K562 (cell line): ENCODE data around the gene ITPR2. TPM values are rescaled to one million over a fixed set of nuclear protein-coding genes. Genes with fewer than 3 reads are reported as not detected.

ENCODE experiments used
- ATAC-seq: fragments of 200-7000 bp; cut with Tn5 transposase; 3 replicates; pipeline ENCODE4 v1.9.1; 2020; ENCODE audit warnings: moderate library complexity
- BruUV-seq: library from RNA; stranded (reverse); fragments of 400-500 nt; replicated peaks from 2 replicates; lab custom pipeline; 2021; lab: Mats Ljungman, UMichigan
- CTCF ChIA-PET: fragments of 300-600 bp; formaldehyde crosslinking; extraction: SDS; loops from one replicate; lab custom pipeline; 2021; ENCODE audit warnings: low intra/inter-chr PET ratio; lab: Yijun Ruan, JAX
- POLR2A ChIA-PET: fragments of 300-600, 350-650 bp; sonication (Branson Sonifier 250); formaldehyde crosslinking; extraction: SDS; loops from one replicate; lab custom pipeline; 2021; ENCODE audit warnings: antibody characterized with exemption, inconsistent platforms; lab: Yijun Ruan, JAX
- DNase-seq, 4 experiments: peaks; one replicate each; pipeline versions ENCODE4 v3.0.0 to v3.0.0-alpha.2; 2011 to 2018; ENCODE audit warnings: low spot score in 3 of 4, mixed read lengths in 3 of 4; ENCODE audit errors: extremely low read depth in 1 of 4
- FAIRE-seq: peaks from 2 replicates; lab custom pipeline; 2011; peaks lifted over from hg19 to GRCh38; lab: Jason Lieb, UNC
- H2AFZ ChIP-seq: 2 replicates; pipeline ENCODE4 v1.6.0; 2011; ENCODE audit warnings: low read depth, low read length, control low read depth, inconsistent platforms
- H3K27ac ChIP-seq: fragments of 200-600 bp; 3 replicates; pipeline ENCODE4 v1.8.0; 2011; ENCODE audit warnings: low read depth, mild to moderate bottlenecking, control low read depth, inconsistent platforms, low read length, moderate library complexity, mixed read lengths; ENCODE audit errors: extremely low read depth
- H3K27me3 ChIP-seq, 2 experiments: fragments of 300-600 bp in 1 of 2; 2 replicates in 1 of 2; 3 replicates in 1 of 2; pipeline versions ENCODE4 v1.6.0 to v1.8.0; 2011; ENCODE audit warnings: inconsistent platforms in 2 of 2, low read length in 2 of 2, mild to moderate bottlenecking in 1 of 2, mixed read lengths in 1 of 2, moderate library complexity in 1 of 2; ENCODE audit not compliant: control insufficient read depth in 2 of 2, insufficient read depth in 2 of 2
- H3K36me3 ChIP-seq: fragments of 300-600 bp; 3 replicates; pipeline ENCODE4 v1.8.0; 2011; ENCODE audit warnings: mild to moderate bottlenecking, low read length, inconsistent platforms; ENCODE audit not compliant: control insufficient read depth, insufficient read depth
- H3K4me1 ChIP-seq, 2 experiments: fragments of 200-600 bp in 1 of 2; replicated peaks in 1 of 2; 2 replicates in 1 of 2; 3 replicates in 1 of 2; pipeline versions ENCODE4 v1.5.1 to v1.8.0; 2011; ENCODE audit warnings: inconsistent platforms in 2 of 2, low read length in 2 of 2, mild to moderate bottlenecking in 1 of 2, mixed read lengths in 1 of 2, moderate library complexity in 1 of 2; ENCODE audit not compliant: control insufficient read depth in 2 of 2, insufficient read depth in 2 of 2
- H3K4me2 ChIP-seq: 2 replicates; pipeline ENCODE4 v1.6.1; 2011; ENCODE audit warnings: low read length, control low read depth, inconsistent platforms, mixed read lengths; ENCODE audit not compliant: insufficient read depth
- H3K4me3 ChIP-seq: fragments of 200-600 bp; sonication (generic), shearing (Covaris generic); 2 replicates; pipeline ENCODE4 v1.5.1; 2016; ENCODE audit warnings: control low read depth, inconsistent platforms
- H3K79me2 ChIP-seq: fragments of 200-600 bp; 3 replicates; pipeline ENCODE4 v1.8.0; 2011; ENCODE audit warnings: low read length, inconsistent platforms; ENCODE audit not compliant: control insufficient read depth, insufficient read depth
- H3K9ac ChIP-seq, 2 experiments: 2 replicates each; pipeline versions ENCODE4 v1.6.0 to v1.6.1; 2011; ENCODE audit warnings: low read depth in 2 of 2, low read length in 2 of 2, control low read depth in 1 of 2, inconsistent platforms in 1 of 2, mild to moderate bottlenecking in 1 of 2, mixed read lengths in 1 of 2; ENCODE audit not compliant: insufficient read depth in 1 of 2
- H3K9me1 ChIP-seq: one replicate; pipeline ENCODE4 v1.6.0; 2011; ENCODE audit warnings: inconsistent platforms, mild to moderate bottlenecking, low read length, moderate library complexity; ENCODE audit not compliant: control insufficient read depth, insufficient read depth
- H3K9me3 ChIP-seq: replicated peaks from 2 replicates; pipeline ENCODE4 v1.5.1; 2011; ENCODE audit warnings: low read depth, low read length, inconsistent platforms; ENCODE audit not compliant: control insufficient read depth, insufficient read depth
- H4K20me1 ChIP-seq: replicated peaks from 2 replicates; pipeline ENCODE4 v1.6.1; 2011; ENCODE audit warnings: low read length, inconsistent platforms, mixed read lengths; ENCODE audit not compliant: control insufficient read depth, insufficient read depth
- ARID2 ChIP-seq: fragments of 450-650 bp; IDR thresholded peaks from 2 replicates; pipeline ENCODE4 v1.6.1; 2017; ENCODE audit warnings: antibody characterized with exemption, mild to moderate bottlenecking
- CBFA2T3 ChIP-seq: fragments of 450-650 bp; IDR thresholded peaks from 2 replicates; pipeline ENCODE4 v1.6.1; 2017
- E2F6 ChIP-seq, 2 experiments: IDR thresholded peaks; 2 replicates each; pipeline ENCODE4 v1.6.1; 2011; ENCODE audit warnings: borderline replicate concordance in 1 of 2, control low read depth in 1 of 2, low read depth in 1 of 2, low read length in 1 of 2, mild to moderate bottlenecking in 1 of 2, mixed read lengths in 1 of 2, moderate library complexity in 1 of 2; ENCODE audit not compliant: insufficient read depth in 1 of 2, insufficient read length in 1 of 2, poor library complexity in 1 of 2, severe bottlenecking in 1 of 2; ENCODE audit errors: extremely low read depth in 1 of 2
- EZH2 ChIP-seq: IDR thresholded peaks from 2 replicates; pipeline ENCODE4 v1.6.1; 2012; ENCODE audit warnings: low read depth, mild to moderate bottlenecking, inconsistent platforms, low read length, borderline replicate concordance
- FOXA3 ChIP-seq, 2 experiments: fragments of 450-650 bp in 1 of 2; sonication (generic) in 1 of 2; formaldehyde crosslinking; IDR thresholded peaks in 1 of 2; conservative IDR thresholded peaks in 1 of 2; 2 replicates each; pipeline versions ENCODE4 v1.4.0 to v1.8.0; 2020 to 2022; ENCODE audit warnings: mild to moderate bottlenecking in 2 of 2, missing genetic modification reagents in 1 of 2
- FOXP4 ChIP-seq: sonication (generic); formaldehyde crosslinking; IDR thresholded peaks from 2 replicates; pipeline ENCODE4 v1.8.0; 2022; ENCODE audit warnings: mild to moderate bottlenecking, missing genetic modification reagents, borderline replicate concordance
- GABPA ChIP-seq: fragments of 200-800 bp; sonication (Bioruptor generic); conservative IDR thresholded peaks from 2 replicates; pipeline ENCODE4 v1.6.1; 2016; ENCODE audit warnings: low read depth, missing genetic modification characterization, missing compliant biosample characterization
- GTF2A2 ChIP-seq: IDR thresholded peaks from 2 replicates; pipeline ENCODE4 v1.6.1; 2016; ENCODE audit warnings: mild to moderate bottlenecking, missing genetic modification characterization, missing compliant biosample characterization
- HLTF ChIP-seq: fragments of 450-650 bp; IDR thresholded peaks from 2 replicates; pipeline ENCODE4 v1.6.1; 2016
- HMGN3 ChIP-seq: IDR thresholded peaks from 2 replicates; pipeline ENCODE4 v1.6.1; 2011; ENCODE audit warnings: borderline replicate concordance, low read depth, mild to moderate bottlenecking, mixed read lengths, low read length; ENCODE audit not compliant: insufficient read length; ENCODE audit errors: extremely low read depth
- NFIX ChIP-seq: fragments of 250-450 bp; sonication (Bioruptor Pico); IDR thresholded peaks from 2 replicates; pipeline ENCODE4 v1.4.0; 2020; ENCODE audit warnings: low read depth, mild to moderate bottlenecking, moderate library complexity
- NFXL1 ChIP-seq: fragments of 450-650 bp; formaldehyde crosslinking; IDR thresholded peaks from 2 replicates; pipeline ENCODE4 v1.4.0; 2021; ENCODE audit warnings: mild to moderate bottlenecking
- PRMT5 ChIP-seq: sonication (generic); formaldehyde crosslinking; IDR thresholded peaks from 2 replicates; pipeline ENCODE4 v1.5.0; 2020; ENCODE audit warnings: missing genetic modification reagents
- RBM15 ChIP-seq: fragments of 200-400 bp; formaldehyde crosslinking; IDR thresholded peaks from 2 replicates; pipeline ENCODE4 v1.6.1; 2018; ENCODE audit warnings: mild to moderate bottlenecking, low read length, moderate library complexity; ENCODE audit not compliant: insufficient read depth
- SMAD2 ChIP-seq: fragments of 150-350 bp; IDR thresholded peaks from 2 replicates; pipeline ENCODE4 v1.6.1; 2014; ENCODE audit warnings: low read depth, mild to moderate bottlenecking, low read length
- SRSF1 ChIP-seq: fragments of 200-400 bp; formaldehyde crosslinking; IDR thresholded peaks from 2 replicates; pipeline ENCODE4 v1.6.1; 2017; ENCODE audit warnings: mild to moderate bottlenecking, low read depth, low read length, moderate library complexity
- TCF7 ChIP-seq: sonication (generic); IDR thresholded peaks from 2 replicates; pipeline ENCODE4 v1.6.1; 2016; ENCODE audit warnings: antibody characterized with exemption, borderline replicate concordance
- ZC3H4 ChIP-seq: sonication (generic); formaldehyde crosslinking; IDR thresholded peaks from 2 replicates; pipeline ENCODE4 v1.9.0; 2021; ENCODE audit warnings: missing genetic modification reagents, borderline replicate concordance
- ZNF143 ChIP-seq: sonication (generic); formaldehyde crosslinking; IDR thresholded peaks from 2 replicates; pipeline ENCODE4 v1.9.0; 2022; ENCODE audit warnings: mild to moderate bottlenecking, missing genetic modification reagents
- WGBS: fragments of 100-300 bp; shearing (Covaris generic); methylation state at CpG from one replicate; pipeline ENCODE4 v1.1.6; 2016; ENCODE audit warnings: low coverage, mixed read lengths; ENCODE audit not compliant: insufficient coverage; ENCODE audit errors: missing lambda C conversion rate; 5-methylcytosine and 5-hydroxymethylcytosine counted together
- in situ Hi-C: fragments of 300-500 bp; cut with MboI; formaldehyde crosslinking; loops from 4 replicates; pipeline ENCODE4 v1.15.0; 2018; ENCODE audit warnings: inconsistent platforms, mixed read lengths
- intact Hi-C: fragments of 100-400 bp; cut with micrococcal nuclease; formaldehyde crosslinking; loops from 2 replicates; pipeline ENCODE4 v1.14.2; 2022
- polyA plus RNA-seq, 8 experiments: library from polyadenylated mRNA; depleted of rRNA in 4 of 8; stranded (reverse) in 5 of 8; unstranded in 3 of 8; fragments of >200 nt; fragmentation: Nextera tagmentation in 2 of 8; fragmentation: Illumina TruSeq in 1 of 8; extraction: Ambion mirVana in 2 of 8; extraction: Trizol in 1 of 8; gene quantifications; 2 replicates each; pipeline versions ENCODE4 v1.2.1 to v1.2.3, GENCODE V29; 2011 to 2014; ENCODE audit warnings: inconsistent platforms in 1 of 8, missing spikeins in 1 of 8
- total RNA-seq, 7 experiments: library from RNA; depleted of rRNA in 6 of 7; stranded (reverse); fragments of >200 nt in 6 of 7; fragmentation: Illumina TruSeq in 2 of 7; extraction: Trizol in 2 of 7; gene quantifications; 2 replicates each; pipeline versions ENCODE4 v1.2.1 to v1.2.3, GENCODE V29; 2011 to 2021; ENCODE audit warnings: low replicate concordance in 1 of 7

ITPR2 gene
- total and polyA plus RNA-seq, 9 of the 15 experiments (the other 6 are each of a cell fraction or from before 2014, with no cell fraction given) = 0.21 to 3.3 (median 0.95) TPM

GRCh38 chr12:26416550-26416949 is 416.4 kb downstream of the ITPR2 start:
- POLR2A ChIA-PET = no interaction called here
- Histone ChIP-seq H4K20me1 (no peaks in the 10 kb centered on the region), H3K79me2 (no peaks in the 10 kb centered on the region), H3K4me1 (no peaks in the 10 kb centered on the region), H3K27ac (no peak overlapping the region), H3K9me1 (no peaks in the 10 kb centered on the region), H3K36me3 (no peaks in the 10 kb centered on the region), H3K4me3 (no peak overlapping the region), H3K4me2 (no peak overlapping the region), H2AFZ (no peak overlapping the region), H3K9ac (no peak overlapping the region), H3K27me3 (no peaks in the 10 kb centered on the region), H3K9me3 (no peaks in the 10 kb centered on the region)
- FAIRE-seq (peak; percentile 40), ATAC-seq (no peak), DNase-seq (no peak)
- WGBS = 2% methylated on average over 3 of the region's 3 CpGs
- intact Hi-C loops (no loop called here), in situ Hi-C loops (no loop called here)
- no TSS peak for BruUV-seq
- CTCF ChIA-PET = no interaction called here
- no peak for TF ChIP-seq ARID2
- no peak for TF ChIP-seq RBM15
- no peak for TF ChIP-seq GTF2A2 (tag)
- no peak for TF ChIP-seq FOXA3 (CRISPR knock-in tag; conservative IDR thresholded peaks at IDR 0.05 in 1 of 2, IDR thresholded peaks at IDR 0.05 in 1 of 2)
- no peak for TF ChIP-seq NFXL1 (CRISPR knock-in tag)
- TF ChIP-seq FOXP4 (CRISPR knock-in tag) = no peak
- no peak for TF ChIP-seq SMAD2
- no peak for TF ChIP-seq ZNF143 (CRISPR knock-in tag)
- no peak for TF ChIP-seq TCF7
- TF ChIP-seq NFIX = no peak
- no peak for TF ChIP-seq HMGN3
- no peak for TF ChIP-seq PRMT5 (CRISPR knock-in tag)
- TF ChIP-seq HLTF = no peak
- no peak for TF ChIP-seq ZC3H4
- no peak for TF ChIP-seq EZH2
- TF ChIP-seq SRSF1 = no peak
- TF ChIP-seq CBFA2T3 = no peak
- TF ChIP-seq GABPA (tag) = no peak
- TF ChIP-seq E2F6 (IDR thresholded peaks at IDR 0.05; ENCODE audit: borderline replicate concordance in 1 of 2, extremely low read depth in 1 of 2, insufficient read depth in 1 of 2, insufficient read length in 1 of 2, low read depth in 1 of 2, low read length in 1 of 2, poor library complexity in 1 of 2, severe bottlenecking in 1 of 2) = no peak
